Measurements from ENCODE around the gene CDH23.

DNA sequence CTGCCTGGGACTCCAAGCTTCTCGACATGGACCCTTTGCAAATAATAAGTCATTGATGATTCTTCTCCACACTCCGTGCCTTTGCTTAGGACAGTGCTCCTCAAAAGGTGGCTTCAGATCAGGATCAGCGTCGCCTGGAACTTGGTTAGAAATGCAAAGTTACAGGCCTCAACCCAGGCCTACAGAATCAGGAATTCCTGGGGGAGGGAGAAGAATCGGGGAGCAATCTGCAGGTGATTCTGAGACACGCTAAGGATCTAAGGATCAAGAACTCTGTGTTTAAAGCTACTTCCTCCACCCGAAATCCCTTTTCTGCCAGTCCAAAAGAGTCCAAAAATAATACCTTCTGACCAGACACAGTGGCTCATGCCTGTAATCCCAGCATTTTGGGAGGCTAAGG lies 244.7 kb downstream of the CDH23 start:
- TF ChIP-seq, protein P1, sequence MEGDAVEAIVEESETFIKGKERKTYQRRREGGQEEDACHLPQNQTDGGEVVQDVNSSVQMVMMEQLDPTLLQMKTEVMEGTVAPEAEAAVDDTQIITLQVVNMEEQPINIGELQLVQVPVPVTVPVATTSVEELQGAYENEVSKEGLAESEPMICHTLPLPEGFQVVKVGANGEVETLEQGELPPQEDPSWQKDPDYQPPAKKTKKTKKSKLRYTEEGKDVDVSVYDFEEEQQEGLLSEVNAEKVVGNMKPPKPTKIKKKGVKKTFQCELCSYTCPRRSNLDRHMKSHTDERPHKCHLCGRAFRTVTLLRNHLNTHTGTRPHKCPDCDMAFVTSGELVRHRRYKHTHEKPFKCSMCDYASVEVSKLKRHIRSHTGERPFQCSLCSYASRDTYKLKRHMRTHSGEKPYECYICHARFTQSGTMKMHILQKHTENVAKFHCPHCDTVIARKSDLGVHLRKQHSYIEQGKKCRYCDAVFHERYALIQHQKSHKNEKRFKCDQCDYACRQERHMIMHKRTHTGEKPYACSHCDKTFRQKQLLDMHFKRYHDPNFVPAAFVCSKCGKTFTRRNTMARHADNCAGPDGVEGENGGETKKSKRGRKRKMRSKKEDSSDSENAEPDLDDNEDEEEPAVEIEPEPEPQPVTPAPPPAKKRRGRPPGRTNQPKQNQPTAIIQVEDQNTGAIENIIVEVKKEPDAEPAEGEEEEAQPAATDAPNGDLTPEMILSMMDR (IDR thresholded peaks at IDR 0.05): no peak
- TF ChIP-seq POLR2AphosphoS5 (IDR thresholded peaks at IDR 0.05): no peak
- no peak for TF ChIP-seq POLR2A (IDR thresholded peaks at IDR 0.05)

All from upper lobe of left lung (tissue), 4 donors.